GM12878 (cell line): ENCODE measurements around the gene LETM1. TPM values are rescaled to one million over a fixed set of nuclear protein-coding genes. Genes with fewer than 3 reads are reported as not detected.

Source experiments
- ATAC-seq: fragments of 200-7000 bp; cut with Tn5 transposase; 3 replicates; pipeline ENCODE4 v1.9.1; 2020; ENCODE audit warnings: mild to moderate bottlenecking, moderate library complexity
- BruUV-seq: library from RNA; stranded (reverse); fragments of 400-500 nt; replicated peaks from 2 replicates; lab custom pipeline; 2021; lab: Mats Ljungman, UMichigan
- CTCF ChIA-PET: fragments of 300-600 bp; sonication (Branson Sonifier 250); formaldehyde crosslinking; extraction: SDS; loops from one replicate; lab custom pipeline; 2021; ENCODE audit warnings: inconsistent platforms; lab: Yijun Ruan, JAX
- POLR2A ChIA-PET: fragments of 350-600 bp; formaldehyde crosslinking; extraction: SDS; loops from one replicate; lab custom pipeline; 2021; ENCODE audit warnings: inconsistent platforms; lab: Charles Lee
- RAD21 ChIA-PET: fragments of 300-600 bp; sonication (Branson Sonifier 250); formaldehyde crosslinking; loops from one replicate; lab custom pipeline; 2023; ENCODE audit warnings: antibody characterized with exemption; ENCODE audit not compliant: unreplicated experiment; lab: Charles Lee
- SMC1A ChIA-PET: fragments of 300-600 bp; sonication (Branson Sonifier 250); formaldehyde crosslinking; loops from one replicate; lab custom pipeline; 2023; ENCODE audit not compliant: unreplicated experiment, uncharacterized antibody; lab: Charles Lee
- DNase-seq: peaks from one replicate; pipeline ENCODE4 v3.0.0-alpha.2; 2011; ENCODE audit warnings: low read depth, low spot score
- FAIRE-seq: peaks from 3 replicates; lab custom pipeline; 2011; peaks lifted over from hg19 to GRCh38; lab: Jason Lieb, UNC
- H2AFZ ChIP-seq: 2 replicates; pipeline ENCODE4 v1.6.0; 2011; ENCODE audit warnings: low read depth, low read length, control low read depth; ENCODE audit not compliant: control insufficient read depth
- H3K27ac ChIP-seq: 2 replicates; pipeline ENCODE4 v1.5.1; 2011; ENCODE audit warnings: control low read depth; ENCODE audit not compliant: control insufficient read depth, insufficient read depth
- H3K27me3 ChIP-seq, 2 experiments: replicated peaks in 1 of 2; 2 replicates each; pipeline versions ENCODE4 v1.6.0 to v1.6.1; 2011; ENCODE audit warnings: low read length in 1 of 2; ENCODE audit not compliant: control insufficient read depth in 2 of 2, insufficient read depth in 2 of 2
- H3K36me3 ChIP-seq, 2 experiments: 2 replicates each; pipeline ENCODE4 v1.5.1; 2011; ENCODE audit warnings: low read length in 1 of 2; ENCODE audit not compliant: control insufficient read depth in 2 of 2, insufficient read depth in 2 of 2
- H3K4me1 ChIP-seq: 2 replicates; pipeline ENCODE4 v1.6.1; 2011; ENCODE audit warnings: mild to moderate bottlenecking, low read length, moderate library complexity, mixed read lengths; ENCODE audit not compliant: control insufficient read depth, insufficient read depth
- H3K4me2 ChIP-seq: 2 replicates; pipeline ENCODE4 v1.6.0; 2011; ENCODE audit warnings: control low read depth; ENCODE audit not compliant: control insufficient read depth, insufficient read depth
- H3K4me3 ChIP-seq: fragments of 200-600 bp; sonication (generic); 2 replicates; pipeline ENCODE4 v1.5.1; 2016
- H3K79me2 ChIP-seq: 2 replicates; pipeline ENCODE4 v1.6.0; 2011; ENCODE audit warnings: low read length; ENCODE audit not compliant: control insufficient read depth, insufficient read depth
- H3K9ac ChIP-seq: 2 replicates; pipeline ENCODE4 v1.8.0; 2011; ENCODE audit warnings: low read length, control low read depth, mixed read lengths; ENCODE audit not compliant: control insufficient read depth, insufficient read depth
- H3K9me3 ChIP-seq: replicated peaks from 3 replicates; pipeline ENCODE4 v1.5.1; 2011; ENCODE audit warnings: mild to moderate bottlenecking, low read length; ENCODE audit not compliant: control insufficient read depth, insufficient read depth
- H4K20me1 ChIP-seq: 2 replicates; pipeline ENCODE4 v1.6.0; 2011; ENCODE audit not compliant: control insufficient read depth, insufficient read depth
- CEBPB ChIP-seq, 2 experiments: fragments of 150-350 bp in 1 of 2; IDR thresholded peaks; 2 replicates each; pipeline ENCODE4 v1.6.1; 2012 to 2014; ENCODE audit warnings: low read depth in 2 of 2, low read length in 2 of 2, borderline replicate concordance in 1 of 2, inconsistent platforms in 1 of 2
- CREB1 ChIP-seq: IDR thresholded peaks from 2 replicates; pipeline ENCODE4 v1.6.1; 2012; ENCODE audit warnings: low read depth, mild to moderate bottlenecking, inconsistent platforms
- EZH2 ChIP-seq: IDR thresholded peaks from 2 replicates; pipeline ENCODE4 v1.6.1; 2012; ENCODE audit warnings: low read depth, mild to moderate bottlenecking, control low read depth, inconsistent platforms, low read length, borderline replicate concordance; ENCODE audit not compliant: control insufficient read depth
- HDAC6 ChIP-seq: fragments of 200-600 bp; sonication (generic); IDR thresholded peaks from one replicate; pipeline ENCODE4 v1.8.0; 2017; ENCODE audit warnings: antibody characterized with exemption; ENCODE audit not compliant: unreplicated experiment
- KAT2A ChIP-seq: conservative IDR thresholded peaks from 2 replicates; pipeline ENCODE4 v1.6.1; 2011; ENCODE audit warnings: low read depth, low read length; ENCODE audit not compliant: control insufficient read depth
- MXI1 ChIP-seq: fragments of 150-350 bp; IDR thresholded peaks from 2 replicates; pipeline ENCODE4 v1.6.1; 2011; ENCODE audit warnings: low read depth, mild to moderate bottlenecking, inconsistent platforms, low read length, improper control_type of control experiment
- PAX8 ChIP-seq: fragments of 450-650 bp; IDR thresholded peaks from 2 replicates; pipeline ENCODE4 v1.6.1; 2017; ENCODE audit warnings: mild to moderate bottlenecking, moderate library complexity
- RAD21 ChIP-seq: IDR thresholded peaks from 2 replicates; pipeline ENCODE4 v1.6.1; 2011; ENCODE audit warnings: mild to moderate bottlenecking, low read depth, low read length, moderate library complexity; ENCODE audit not compliant: insufficient read depth
- RBBP5 ChIP-seq: fragments of 200-600 bp; sonication (generic); conservative IDR thresholded peaks from 2 replicates; pipeline ENCODE4 v1.6.1; 2016
- REST ChIP-seq: IDR thresholded peaks from 2 replicates; pipeline ENCODE4 v1.6.1; 2012; ENCODE audit warnings: mild to moderate bottlenecking, low read depth, low read length
- TCF7 ChIP-seq: IDR thresholded peaks from 2 replicates; pipeline ENCODE4 v1.6.1; 2014; ENCODE audit warnings: antibody characterized with exemption, borderline replicate concordance
- YBX1 ChIP-seq: fragments of 450-650 bp; IDR thresholded peaks from 2 replicates; pipeline ENCODE4 v1.6.1; 2016; ENCODE audit warnings: antibody characterized with exemption
- ZNF687 ChIP-seq: fragments of 450-650 bp; IDR thresholded peaks from 2 replicates; pipeline ENCODE4 v1.6.1; 2017; ENCODE audit warnings: mild to moderate bottlenecking, moderate library complexity
- WGBS: methylation state at CpG from one replicate; pipeline ENCODE4 v1.1.6; 2016; ENCODE audit warnings: low lambda C conversion rate; ENCODE audit not compliant: insufficient replicate concordance, insufficient coverage; ENCODE audit errors: missing lambda C conversion rate; 5-methylcytosine and 5-hydroxymethylcytosine counted together
- in situ Hi-C: fragments of 300-500 bp; cut with MboI; formaldehyde crosslinking; loops from 9 replicates; pipeline ENCODE4 v1.14.3; 2018; ENCODE audit warnings: mixed read lengths
- intact Hi-C: fragments of 100-400 bp; cut with micrococcal nuclease; formaldehyde crosslinking; loops from one replicate; pipeline ENCODE4 v1.14.2; 2022; ENCODE audit not compliant: unreplicated experiment
- polyA plus RNA-seq, 11 experiments: library from polyadenylated mRNA; depleted of rRNA in 4 of 11; unstranded in 6 of 11; stranded (reverse) in 5 of 11; fragments of >200 nt; fragmentation: Nextera tagmentation in 4 of 11; fragmentation: Illumina TruSeq in 1 of 11; extraction: Ambion mirVana in 4 of 11; extraction: Trizol in 1 of 11; gene quantifications; 1 replicate in 1 of 11; 2 replicates in 10 of 11; pipeline versions ENCODE4 v1.2.1 to v1.2.3, GENCODE V29; 2011 to 2016; ENCODE audit warnings: inconsistent platforms in 2 of 11, missing spikeins in 2 of 11, low read depth in 1 of 11
- total RNA-seq, 4 experiments: library from RNA; depleted of rRNA in 3 of 4; stranded (reverse); fragments of >200 nt in 3 of 4; fragmentation: Illumina TruSeq in 1 of 4; extraction: Trizol in 1 of 4; gene quantifications; 2 replicates each; pipeline versions ENCODE4 v1.2.1 to v1.2.3, GENCODE V29; 2013 to 2021

The LETM1 gene
- total and polyA plus RNA-seq, 10 of the 15 experiments (the other 5 are each of a cell fraction or from before 2014, with no cell fraction given): 2.6 to 65.2 (median 30.2) TPM

- RAD21 ChIA-PET: no interaction called here
- WGBS: 24% methylated on average over 6 of the region's 6 CpGs
Measured at GRCh38 chr4:1769692-1770091, 86.3 kb downstream of the LETM1 start.

More at GRCh38 chr4:1769692-1770091, 86.3 kb downstream of the LETM1 start:
- CTCF ChIA-PET: no interaction called here
- Histone ChIP-seq H4K20me1 (no peaks in the 10 kb centered on the region), H3K9ac (no peak overlapping the region), H2AFZ (no peak overlapping the region), H3K4me1 (peaks cover 9% of the 10 kb centered on the region), H3K27me3 (peaks cover 3% of the 10 kb centered on the region in 2 experiments; a peak in 3 of 4 replicates), H3K27ac (no peak overlapping the region), H3K79me2 (no peaks in the 10 kb centered on the region), H3K4me3 (no peak overlapping the region), H3K4me2 (no peak overlapping the region), H3K9me3 (no peaks in the 10 kb centered on the region), H3K36me3 (no peaks in the 10 kb centered on the region)
- ATAC-seq (no peak), DNase-seq (no peak), FAIRE-seq (no peak)
- TF ChIP-seq CREB1: no peak
- TF ChIP-seq PAX8: no peak
- TF ChIP-seq ZNF687: no peak
- TF ChIP-seq TCF7: no peak
- TF ChIP-seq KAT2A: no peak
- TF ChIP-seq MXI1: no peak
- TF ChIP-seq CEBPB (IDR thresholded peaks at IDR 0.05; ENCODE audit: borderline replicate concordance in 1 of 2, low read depth in 2 of 2, low read length in 2 of 2): no peak
- TF ChIP-seq RBBP5: no peak
- TF ChIP-seq EZH2: no peak
- TF ChIP-seq RAD21: no peak
- TF ChIP-seq YBX1: no peak
- TF ChIP-seq REST: no peak
- no peak for TF ChIP-seq HDAC6
- intact Hi-C loops (no loop called here), in situ Hi-C loops (no loop called here)
- SMC1A ChIA-PET: no interaction called here
- BruUV-seq: no TSS peak
- POLR2A ChIA-PET: no interaction called here
